Measurements from ENCODE around the gene TOPORS. TPM values are rescaled to one million over a fixed set of nuclear protein-coding genes. Genes with fewer than 3 reads are reported as not detected.
"Not testable (repeated sequence)": the region's sequence is repeated elsewhere in the genome, so short reads cannot be mapped to it uniquely, and the experiment has no call there.

Gene TOPORS
- total RNA-seq, result 10 to 100 TPM; 11.9 to 17.4 TPM

- Histone ChIP-seq H3K36me3 (no peaks in the 10 kb centered on the region), H3K4me1 (peaks cover 8% of the 10 kb centered on the region), H3K27me3 (no peaks in the 10 kb centered on the region), H3K27ac (peak within 1 kb of the TSS; percentile 95), H3K9me3 (no peaks in the 10 kb centered on the region), H3K9ac (ENCODE audit: low read depth in 2 of 2, low read length in 2 of 2) (peak within 1 kb of the TSS; percentile 95 to 99), H3K4me3 (peak within 1 kb of the TSS; percentile 86)
- DNase-seq, result peak; percentile 90
- intact Hi-C loops (cut with DNase I), result no loop called here
- TF ChIP-seq, protein P1, sequence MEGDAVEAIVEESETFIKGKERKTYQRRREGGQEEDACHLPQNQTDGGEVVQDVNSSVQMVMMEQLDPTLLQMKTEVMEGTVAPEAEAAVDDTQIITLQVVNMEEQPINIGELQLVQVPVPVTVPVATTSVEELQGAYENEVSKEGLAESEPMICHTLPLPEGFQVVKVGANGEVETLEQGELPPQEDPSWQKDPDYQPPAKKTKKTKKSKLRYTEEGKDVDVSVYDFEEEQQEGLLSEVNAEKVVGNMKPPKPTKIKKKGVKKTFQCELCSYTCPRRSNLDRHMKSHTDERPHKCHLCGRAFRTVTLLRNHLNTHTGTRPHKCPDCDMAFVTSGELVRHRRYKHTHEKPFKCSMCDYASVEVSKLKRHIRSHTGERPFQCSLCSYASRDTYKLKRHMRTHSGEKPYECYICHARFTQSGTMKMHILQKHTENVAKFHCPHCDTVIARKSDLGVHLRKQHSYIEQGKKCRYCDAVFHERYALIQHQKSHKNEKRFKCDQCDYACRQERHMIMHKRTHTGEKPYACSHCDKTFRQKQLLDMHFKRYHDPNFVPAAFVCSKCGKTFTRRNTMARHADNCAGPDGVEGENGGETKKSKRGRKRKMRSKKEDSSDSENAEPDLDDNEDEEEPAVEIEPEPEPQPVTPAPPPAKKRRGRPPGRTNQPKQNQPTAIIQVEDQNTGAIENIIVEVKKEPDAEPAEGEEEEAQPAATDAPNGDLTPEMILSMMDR (IDR thresholded peaks at IDR 0.05), result no peak
These were observed at the start of gene TOPORS, which contains the start of gene SMIM27 for GRCh38 chr9:32552172-32552872. TOPORS (minus strand) TSS chr9:32552586; CDS start chr9:32552436, 150 bp downstream. SMIM27 (plus strand) TSS chr9:32552327; CDS start chr9:32552435, 108 bp downstream.

GRCh38 chr9:32599021-32599420, 46.6 kb upstream of the TOPORS start:
- H3K9me3 ChIP-seq; H3K27me3 ChIP-seq; intact Hi-C loops (cut with DNase I); H3K9ac ChIP-seq (ENCODE audit: low read depth in 2 of 2, low read length in 2 of 2); H3K4me1 ChIP-seq; H3K36me3 ChIP-seq; DNase-seq; H3K4me3 ChIP-seq; H3K27ac ChIP-seq: not testable (repeated sequence)

DNA sequence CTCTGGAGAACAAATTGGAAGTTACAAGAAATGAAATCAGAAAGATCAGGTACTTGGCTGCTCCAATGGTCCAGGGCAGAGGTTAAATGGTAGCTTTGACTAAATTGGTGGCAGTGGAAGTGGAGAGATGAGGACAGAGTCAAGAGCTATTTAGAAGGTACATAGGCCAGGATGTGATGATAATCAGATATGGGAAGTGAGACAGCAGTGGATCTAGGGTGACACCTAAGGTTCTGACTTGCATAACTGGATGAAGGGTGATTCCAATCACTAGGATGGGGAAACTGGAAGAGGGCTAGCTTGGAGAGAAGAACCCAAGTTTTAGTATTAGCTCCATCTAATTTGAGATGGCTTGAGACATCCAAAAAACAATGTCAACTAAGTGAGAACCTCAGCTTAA, 44.5 kb upstream of the TOPORS start:
- Histone ChIP-seq H3K27me3 (no peaks in the 10 kb centered on the region), H3K4me1 (no peaks in the 10 kb centered on the region), H3K9ac (ENCODE audit: low read depth in 2 of 2, low read length in 2 of 2) (no peak overlapping the region), H3K36me3 (no peaks in the 10 kb centered on the region), H3K4me3 (no peak overlapping the region), H3K9me3 (no peaks in the 10 kb centered on the region), H3K27ac (no peak overlapping the region)
- TF ChIP-seq, protein P1 (IDR thresholded peaks at IDR 0.05), result no peak
- no peak for DNase-seq
- intact Hi-C loops (cut with DNase I), result no loop called here

GRCh38 chr9:32596096-32596865, 43.9 kb upstream of the TOPORS start:
- H3K27ac ChIP-seq, result no peak overlapping the region
- DNase-seq, result no peak
- H3K4me3 ChIP-seq, result no peak overlapping the region

DNA sequence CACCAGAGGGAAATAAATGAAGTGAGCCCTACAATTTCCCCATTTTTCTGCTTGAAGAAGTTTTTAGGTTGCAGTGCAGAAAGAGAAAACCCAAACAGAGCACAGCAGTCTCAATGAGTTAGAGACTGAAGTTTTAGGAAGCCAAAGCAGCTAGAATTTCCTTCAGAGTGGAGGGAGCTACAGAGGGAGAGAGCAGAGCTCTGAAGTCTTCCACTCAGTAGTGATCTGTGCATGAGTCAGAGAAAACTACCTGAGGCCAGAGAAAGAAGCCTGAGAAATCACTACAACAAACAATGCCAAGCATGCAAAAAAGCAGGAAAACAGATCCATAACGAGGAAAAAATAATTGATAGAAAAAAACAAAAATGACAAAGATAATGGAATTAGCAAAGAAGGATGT, 38.5 kb upstream of the TOPORS start:
- no peak for DNase-seq
- no peak overlapping the region for H3K9ac ChIP-seq (ENCODE audit: low read depth in 2 of 2, low read length in 2 of 2)
- H3K36me3 ChIP-seq, result no peaks in the 10 kb centered on the region
- TF ChIP-seq, protein P1 (IDR thresholded peaks at IDR 0.05), result no peak
- H3K27ac ChIP-seq, result no peak overlapping the region
- no peaks in the 10 kb centered on the region for H3K9me3 ChIP-seq
- no peak overlapping the region for H3K4me3 ChIP-seq
- intact Hi-C loops (cut with DNase I), result no loop called here
- no peaks in the 10 kb centered on the region for H3K27me3 ChIP-seq
- H3K4me1 ChIP-seq, result no peaks in the 10 kb centered on the region

More at GRCh38 chr9:32596096-32596865, 43.9 kb upstream of the TOPORS start:
- intact Hi-C loops (cut with DNase I), result no loop called here
- H3K36me3 ChIP-seq, result no peaks in the 10 kb centered on the region
- no peak overlapping the region for H3K9ac ChIP-seq (ENCODE audit: low read depth in 2 of 2, low read length in 2 of 2)
- TF ChIP-seq, protein P1 (IDR thresholded peaks at IDR 0.05), result no peak
- H3K4me1 ChIP-seq, result no peaks in the 10 kb centered on the region
- H3K9me3 ChIP-seq, result no peaks in the 10 kb centered on the region
- H3K27me3 ChIP-seq, result no peaks in the 10 kb centered on the region

- Histone ChIP-seq H3K4me3 (no peak overlapping the region), H3K4me1 (no peaks in the 10 kb centered on the region), H3K27ac (no peak overlapping the region), H3K36me3 (no peaks in the 10 kb centered on the region), H3K9me3 (no peaks in the 10 kb centered on the region), H3K27me3 (no peaks in the 10 kb centered on the region), H3K9ac (ENCODE audit: low read depth in 2 of 2, low read length in 2 of 2) (no peak overlapping the region)
- DNase-seq, result no peak
- TF ChIP-seq, protein P1 (IDR thresholded peaks at IDR 0.05), result no peak
- intact Hi-C loops (cut with DNase I), result no loop called here
These were observed 38.1 kb upstream of the TOPORS start for GRCh38 chr9:32590476-32590875.

Measured in colonic mucosa (tissue), 4 donors.